Pancreas (tissue), 10 donors: Measurements from ENCODE around the gene CAMK1D. TPM values are rescaled to one million over a fixed set of nuclear protein-coding genes. Genes with fewer than 3 reads are reported as not detected.
"Not testable (repeated sequence)": the region's sequence is repeated elsewhere in the genome, so short reads cannot be mapped to it uniquely, and the experiment has no call there.

Experiments
- ATAC-seq, 4 donors: fragments of 200-7000 bp; cut with Tn5 transposase; one replicate each; pipeline versions ENCODE4 v1.8.0 to v1.9.1; 2020; ENCODE audit warnings: mild to moderate bottlenecking in 4 of 4, moderate library complexity in 4 of 4
- DNase-seq, 6 donors: peaks; one replicate each; pipeline ENCODE4 v3.0.0-alpha.2; 2020
- FAIRE-seq: peaks from 2 replicates; lab custom pipeline; 2012; peaks lifted over from hg19 to GRCh38; lab: Jason Lieb, UNC
- H3K27ac ChIP-seq, 4 donors: fragments of 200-600 bp; sonication (generic); 1 replicate in 3 of 4; 2 replicates in 1 of 4; pipeline versions ENCODE4 v1.5.0 to v1.8.0; 2020
- H3K27me3 ChIP-seq, 4 donors: fragments of 200-600 bp; one replicate each; pipeline ENCODE4 v1.8.0; 2021
- H3K36me3 ChIP-seq, 3 donors: fragments of 200-600 bp; sonication (generic) in 1 of 3; one replicate each; pipeline versions ENCODE4 v1.5.0 to v1.8.0; 2020 to 2021
- H3K4me1 ChIP-seq, 3 donors: fragments of 200-600 bp; one replicate each; pipeline ENCODE4 v1.8.0; 2021
- H3K4me3 ChIP-seq, 4 donors: fragments of 200-600 bp; sonication (generic) in 2 of 4; one replicate each; pipeline versions ENCODE4 v1.5.0 to v1.8.0; 2020 to 2021
- H3K9me3 ChIP-seq, 4 donors: fragments of 200-600 bp; one replicate each; pipeline ENCODE4 v1.8.0; 2021
- WGBS, 2 donors: extraction: QIAGEN DNeasy Blood & Tissue Kit; methylation state at CpG; one replicate each; pipeline ENCODE4 v1.1.7; 2013; 5-methylcytosine and 5-hydroxymethylcytosine counted together
- intact Hi-C, 3 donors: fragments of 100-400 bp; cut with DNase I; formaldehyde crosslinking; loops; one replicate each; pipeline versions ENCODE4 v1.11.1 to v1.14.2; 2022
- polyA plus RNA-seq, 2 donors: library from polyadenylated mRNA; stranded (reverse); fragments of 200-250 nt; gene quantifications; one replicate each; pipeline ENCODE4 v1.2.3, GENCODE V29; 2013
- total RNA-seq, 6 donors: library from RNA; stranded (reverse); fragmentation: NEBNext Ultra II Directional in 4 of 6; extraction: Animal tissue kit (Norgen Biotek cat#: 25700) in 4 of 6; gene quantifications; one replicate each; pipeline versions ENCODE4 v1.2.1 to v1.2.4, GENCODE V29; 2021 to 2023
- TF ChIP-seq, protein P1 (sequence below), 4 donors: fragments of 200-600 bp; sonication (generic) in 3 of 4; IDR thresholded peaks; one replicate each; pipeline versions ENCODE4 v1.5.0 to v1.8.0; 2021; ENCODE audit warnings: antibody characterized with exemption in 4 of 4
- donor health status: healthy with polysubstance abuse.
- donor health status: DM: no; HTN: no; CAD: no; lungs with moderate emphysema.
- donor health status: DM: no; HTN: no; CAD: no.
- donor health status: control.
- donor health status: control.
- donor health status: Bipolar disorder and iron deficiency.
- donor health status: DM: yes; HTN: yes; CAD: no.
- donor health status: DM: no; HTN: no; CAD: no.
- donor health status: DM: no; HTN: no; CAD: no.
- donor health status: DM: yes; HTN: yes; CAD: no.

Gene CAMK1D
- total and polyA plus RNA-seq, 8 donors, result 2.9 to 30.1 (median 22.7) TPM

DNA sequence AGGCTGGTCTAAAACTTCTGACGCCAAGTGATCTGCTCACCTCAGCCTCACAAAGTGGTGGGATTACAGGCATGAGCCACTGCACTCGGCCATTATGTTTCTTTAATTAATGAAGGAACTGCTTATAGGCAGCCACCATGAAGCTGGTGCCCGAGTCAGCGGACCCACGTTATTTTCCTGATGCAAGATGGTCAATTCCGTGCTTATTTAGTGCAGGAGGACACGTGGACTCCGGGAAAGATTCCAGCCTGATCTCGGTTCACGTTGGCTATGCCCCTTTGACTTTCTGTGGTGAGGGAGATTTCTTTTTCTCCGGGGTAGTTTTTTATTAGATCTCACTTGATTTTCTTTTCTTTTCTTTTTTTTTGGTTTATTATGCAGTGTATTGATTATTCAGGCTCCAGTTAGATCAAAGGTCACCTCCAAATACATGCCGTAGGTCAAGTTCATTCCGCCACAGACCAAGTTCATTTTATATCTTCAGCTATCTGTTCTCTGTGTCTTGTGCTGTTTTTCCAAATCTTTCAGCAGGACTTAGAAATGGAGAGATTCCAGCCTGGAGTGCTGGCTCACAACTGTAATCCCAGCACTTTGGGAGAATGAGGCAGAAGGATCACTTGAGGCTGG lies 8.3 kb downstream of the CAMK1D start:
- Histone ChIP-seq H3K9me3 (no peaks in the 10 kb centered on the region), H3K27ac (no peak overlapping the region), H3K36me3 (no peaks in the 10 kb centered on the region), H3K4me1 (peaks cover 8 to 20% (median 19%) of the 10 kb centered on the region in 3 donors), H3K4me3 (no peak overlapping the region), H3K27me3 (no peaks in the 10 kb centered on the region)
- 47 to 48% methylated on average over 13 of the region's 13 CpGs for WGBS, 2 donors
- intact Hi-C loops, result loop anchor here in 1 of 3 donors (10.0 kb wide), 1 partner anchor 127 kb away; no protein-coding TSS in a partner anchor
- no peak for DNase-seq
- peak in 2 of 4 donors; percentile 43 to 50 for ATAC-seq
- FAIRE-seq, result no peak
- TF ChIP-seq, protein P1, sequence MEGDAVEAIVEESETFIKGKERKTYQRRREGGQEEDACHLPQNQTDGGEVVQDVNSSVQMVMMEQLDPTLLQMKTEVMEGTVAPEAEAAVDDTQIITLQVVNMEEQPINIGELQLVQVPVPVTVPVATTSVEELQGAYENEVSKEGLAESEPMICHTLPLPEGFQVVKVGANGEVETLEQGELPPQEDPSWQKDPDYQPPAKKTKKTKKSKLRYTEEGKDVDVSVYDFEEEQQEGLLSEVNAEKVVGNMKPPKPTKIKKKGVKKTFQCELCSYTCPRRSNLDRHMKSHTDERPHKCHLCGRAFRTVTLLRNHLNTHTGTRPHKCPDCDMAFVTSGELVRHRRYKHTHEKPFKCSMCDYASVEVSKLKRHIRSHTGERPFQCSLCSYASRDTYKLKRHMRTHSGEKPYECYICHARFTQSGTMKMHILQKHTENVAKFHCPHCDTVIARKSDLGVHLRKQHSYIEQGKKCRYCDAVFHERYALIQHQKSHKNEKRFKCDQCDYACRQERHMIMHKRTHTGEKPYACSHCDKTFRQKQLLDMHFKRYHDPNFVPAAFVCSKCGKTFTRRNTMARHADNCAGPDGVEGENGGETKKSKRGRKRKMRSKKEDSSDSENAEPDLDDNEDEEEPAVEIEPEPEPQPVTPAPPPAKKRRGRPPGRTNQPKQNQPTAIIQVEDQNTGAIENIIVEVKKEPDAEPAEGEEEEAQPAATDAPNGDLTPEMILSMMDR (IDR thresholded peaks at IDR 0.05), result no peak

DNA sequence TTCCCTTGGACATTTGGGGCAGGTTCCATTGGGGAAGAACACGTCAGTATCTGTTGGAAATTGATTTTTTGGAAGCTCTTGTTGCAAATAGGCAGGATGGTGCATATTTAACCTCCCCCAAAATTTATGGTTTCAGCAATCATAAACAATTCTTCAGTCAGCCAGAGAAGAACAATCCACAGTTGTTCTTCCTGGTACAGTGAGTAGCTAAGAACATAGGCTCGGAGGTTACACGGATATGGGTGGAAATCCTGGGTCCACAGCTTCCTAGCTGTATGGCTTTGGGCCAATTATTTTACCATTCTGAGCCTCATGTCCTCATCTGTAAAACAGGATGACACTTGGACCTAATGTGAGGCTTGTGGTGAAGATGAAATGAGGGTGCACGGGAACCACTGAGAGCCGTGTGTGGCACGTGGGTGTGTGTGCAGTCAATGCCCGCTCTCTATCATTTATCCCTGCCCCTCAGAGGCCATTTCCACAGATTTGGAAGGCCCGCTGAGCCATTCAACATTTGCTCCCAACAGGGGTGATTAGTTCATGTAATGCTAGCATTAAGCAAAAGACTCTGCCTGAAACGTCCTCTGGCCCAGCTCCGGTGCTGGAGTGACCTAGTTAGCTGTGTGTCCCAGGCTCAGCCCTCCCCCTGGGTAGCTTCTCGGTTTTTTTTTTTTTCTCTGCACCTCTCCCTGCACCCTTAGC lies 9.7 kb downstream of the CAMK1D start:
- Histone ChIP-seq H3K4me1 (peaks cover 5 to 13% (median 9%) of the 10 kb centered on the region in 3 donors), H3K4me3 (no peak overlapping the region), H3K27ac (no peak overlapping the region), H3K36me3 (no peaks in the 10 kb centered on the region), H3K9me3 (no peaks in the 10 kb centered on the region), H3K27me3 (no peaks in the 10 kb centered on the region)
- 44 to 53% methylated on average over 11 of the region's 11 CpGs for WGBS, 2 donors
- TF ChIP-seq, protein P1 (IDR thresholded peaks at IDR 0.05), result no peak
- FAIRE-seq (no peak), DNase-seq (no peak), ATAC-seq (peak; percentile 31 to 49 (median 46))
- intact Hi-C loops, result loop anchor here in 1 of 3 donors (10.0 kb wide), 1 partner anchor 126 kb away; no protein-coding TSS in a partner anchor

DNA sequence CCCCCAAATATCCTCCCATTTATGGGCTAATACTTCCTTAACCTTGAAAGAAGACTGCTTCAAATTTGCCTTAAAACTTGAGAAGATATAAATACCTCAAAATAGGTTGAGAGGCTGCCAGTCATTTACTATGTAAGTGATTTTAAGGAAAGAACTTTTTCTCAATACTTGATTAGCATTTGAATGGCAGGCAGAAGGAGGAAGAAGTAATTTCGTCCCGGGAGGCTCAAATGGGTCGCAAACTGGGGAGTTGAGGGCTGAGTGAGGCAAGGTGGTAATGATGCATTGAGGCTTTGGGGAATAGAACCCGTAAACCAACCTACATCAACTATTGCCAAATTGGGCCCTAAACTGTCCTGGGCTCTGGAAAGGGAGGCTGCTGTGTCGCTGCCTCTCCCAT lies 11.1 kb downstream of the CAMK1D start:
- no peak overlapping the region for H3K4me3 ChIP-seq
- intact Hi-C loops, result no loop called here
- H3K36me3 ChIP-seq, result no peaks in the 10 kb centered on the region
- H3K27ac ChIP-seq, result no peak overlapping the region
- FAIRE-seq, result no peak
- peaks cover 5 to 12% (median 9%) of the 10 kb centered on the region in 3 donors for H3K4me1 ChIP-seq
- H3K9me3 ChIP-seq, result no peaks in the 10 kb centered on the region
- DNase-seq, result no peak
- H3K27me3 ChIP-seq, result no peaks in the 10 kb centered on the region
- TF ChIP-seq, protein P1 (IDR thresholded peaks at IDR 0.05), result no peak
- no peak for ATAC-seq
- WGBS, 2 donors, result 94% methylated on average over 5 of the region's 5 CpGs

DNA sequence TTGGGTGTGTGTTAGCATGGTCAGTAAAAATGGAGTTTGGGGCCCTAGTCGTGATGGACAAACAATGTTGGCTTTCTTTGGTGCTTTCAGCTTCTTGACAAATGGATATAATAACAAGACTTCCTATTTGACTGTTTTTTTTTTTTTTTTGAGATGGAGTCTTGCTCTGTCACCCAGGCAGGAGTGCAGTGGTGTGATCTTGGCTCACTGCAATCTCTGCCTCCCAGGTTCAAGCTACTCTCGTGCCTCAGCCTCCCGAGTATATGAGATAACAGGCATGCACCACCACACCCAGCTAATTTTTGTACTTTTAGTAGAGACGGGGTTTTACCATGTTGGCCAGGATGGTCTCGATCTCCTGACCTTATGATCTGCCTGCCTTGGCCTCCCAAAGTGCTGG lies 11.8 kb downstream of the CAMK1D start:
- ATAC-seq, H3K27ac ChIP-seq, H3K4me3 ChIP-seq, DNase-seq, intact Hi-C loops, H3K27me3 ChIP-seq, H3K36me3 ChIP-seq, H3K9me3 ChIP-seq, FAIRE-seq: not testable (repeated sequence)
- 68 to 70% methylated on average over 5 of the region's 5 CpGs for WGBS, 2 donors
- peaks cover 5 to 16% (median 14%) of the 10 kb centered on the region in 3 donors for H3K4me1 ChIP-seq

DNA sequence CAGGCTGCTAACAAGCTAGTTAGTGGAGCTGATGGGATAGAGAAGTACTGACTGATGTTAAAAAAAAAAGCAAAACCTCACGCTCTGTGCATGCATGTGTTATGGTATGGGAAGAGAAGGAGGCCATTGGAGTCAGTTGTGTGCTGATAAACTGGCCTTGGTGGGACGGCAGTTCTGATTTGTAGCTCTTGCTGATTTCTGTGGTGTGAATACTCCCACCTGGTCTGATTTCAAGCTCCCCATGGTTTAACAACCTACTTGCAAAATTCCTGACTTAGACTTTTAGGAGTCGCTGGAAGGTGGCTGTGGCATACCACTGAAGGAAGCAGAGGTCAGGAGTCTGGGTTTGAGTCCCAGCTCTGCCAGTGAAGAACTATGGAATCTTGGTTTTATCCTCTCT lies 15.2 kb downstream of the CAMK1D start:
- Histone ChIP-seq H3K27ac (no peak overlapping the region), H3K27me3 (no peaks in the 10 kb centered on the region), H3K36me3 (no peaks in the 10 kb centered on the region), H3K4me1 (peaks cover 0 to 7% (median 5%) of the 10 kb centered on the region in 3 donors), H3K4me3 (no peak overlapping the region), H3K9me3 (no peaks in the 10 kb centered on the region)
- no peak for DNase-seq
- WGBS, 2 donors, result 41 to 47% methylated on average over 3 of the region's 3 CpGs
- TF ChIP-seq, protein P1 (IDR thresholded peaks at IDR 0.05), result no peak
- FAIRE-seq, result no peak
- intact Hi-C loops, result no loop called here
- peak in 3 of 4 donors; percentile 27 to 76 (median 52) for ATAC-seq
